IMR-90 (cell line): Measurements from ENCODE around the gene NFATC3. TPM values are rescaled to one million over a fixed set of nuclear protein-coding genes. Genes with fewer than 3 reads are reported as not detected.

Source experiments
- ATAC-seq: fragments of 200-7000 bp; cut with Tn5 transposase; 2 replicates; pipeline ENCODE4 v1.9.1; 2020; ENCODE audit warnings: low read depth, mild to moderate bottlenecking, moderate library complexity
- BruUV-seq: library from RNA; stranded (reverse); fragments of 400-500 nt; replicated peaks from 2 replicates; lab custom pipeline; 2021; lab: Mats Ljungman, UMichigan
- CTCF ChIA-PET: fragments of 300-600 bp; formaldehyde crosslinking; extraction: SDS; loops from one replicate; lab custom pipeline; 2021; ENCODE audit warnings: antibody characterized with exemption; lab: Yijun Ruan, JAX
- POLR2A ChIA-PET: fragments of 300-600 bp; sonication (Branson Sonifier 250); formaldehyde crosslinking; loops from one replicate; lab custom pipeline; 2022; ENCODE audit warnings: antibody characterized with exemption; ENCODE audit not compliant: unreplicated experiment; lab: Charles Lee
- DNase-seq: peaks from one replicate; pipeline ENCODE4 v3.0.0; 2013
- H2AFZ ChIP-seq: replicated peaks from 2 replicates; pipeline ENCODE3; 2013; ENCODE audit warnings: low read length, mild to moderate bottlenecking; ENCODE audit not compliant: poor library complexity
- H2AK5ac ChIP-seq: 2 replicates; pipeline ENCODE4 v1.6.1; 2013; ENCODE audit warnings: low read depth, low read length, inconsistent platforms
- H2AK9ac ChIP-seq: replicated peaks from 2 replicates; pipeline ENCODE3; 2013; ENCODE audit warnings: mild to moderate bottlenecking, low read depth, low read length, moderate library complexity; ENCODE audit not compliant: poor library complexity
- H2BK120ac ChIP-seq: 2 replicates; pipeline ENCODE4 v1.6.1; 2013; ENCODE audit warnings: low read depth, low read length, inconsistent platforms
- H2BK15ac ChIP-seq: 3 replicates; pipeline ENCODE4 v1.6.1; 2013; ENCODE audit warnings: low read depth, low read length, inconsistent platforms
- H2BK20ac ChIP-seq: 2 replicates; pipeline ENCODE4 v1.6.1; 2013; ENCODE audit warnings: low read depth, mild to moderate bottlenecking, inconsistent platforms, low read length, moderate library complexity
- H2BK5ac ChIP-seq: 2 replicates; pipeline ENCODE4 v1.6.1; 2013; ENCODE audit warnings: mild to moderate bottlenecking, low read depth, low read length, inconsistent platforms; ENCODE audit not compliant: poor library complexity, severe bottlenecking
- H3K14ac ChIP-seq: replicated peaks from 2 replicates; pipeline ENCODE4 v1.6.1; 2013; ENCODE audit warnings: low read depth, low read length, inconsistent platforms
- H3K18ac ChIP-seq: 2 replicates; pipeline ENCODE4 v1.6.1; 2013; ENCODE audit warnings: low read depth, low read length, control low read depth
- H3K23ac ChIP-seq: 2 replicates; pipeline ENCODE4 v1.6.1; 2013; ENCODE audit warnings: low read depth, low read length, inconsistent platforms
- H3K27ac ChIP-seq: 2 replicates; pipeline ENCODE4 v1.5.1; 2013; ENCODE audit warnings: mild to moderate bottlenecking, control low read depth, low read length; ENCODE audit not compliant: insufficient read depth
- H3K27me3 ChIP-seq: 2 replicates; pipeline ENCODE4 v1.6.1; 2013; ENCODE audit warnings: low read length; ENCODE audit not compliant: control insufficient read depth, insufficient read depth
- H3K36me3 ChIP-seq: 2 replicates; pipeline ENCODE4 v1.6.1; 2013; ENCODE audit warnings: low read length, mixed read lengths; ENCODE audit not compliant: control insufficient read depth, insufficient read depth
- H3K4ac ChIP-seq: 2 replicates; pipeline ENCODE4 v1.6.1; 2013; ENCODE audit warnings: low read depth, low read length, inconsistent platforms
- H3K4me1 ChIP-seq: 2 replicates; pipeline ENCODE4 v1.6.1; 2013; ENCODE audit warnings: low read length, mixed read lengths; ENCODE audit not compliant: control insufficient read depth, insufficient read depth
- H3K4me2 ChIP-seq: 2 replicates; pipeline ENCODE4 v1.6.1; 2013; ENCODE audit warnings: low read depth, mild to moderate bottlenecking, control low read depth, low read length, moderate library complexity
- H3K4me3 ChIP-seq: 2 replicates; pipeline ENCODE4 v1.5.1; 2013; ENCODE audit warnings: low read depth, mild to moderate bottlenecking, control low read depth, low read length, moderate library complexity; ENCODE audit not compliant: insufficient read depth
- H3K56ac ChIP-seq: 2 replicates; pipeline ENCODE4 v1.6.1; 2013; ENCODE audit warnings: low read length, inconsistent platforms; ENCODE audit not compliant: insufficient read depth; ENCODE audit errors: extremely low read depth
- H3K79me1 ChIP-seq, 2 experiments: 2 replicates each; pipeline ENCODE4 v1.6.1; 2013; ENCODE audit warnings: low read length in 2 of 2, inconsistent platforms in 1 of 2, low read depth in 1 of 2
- H3K9ac ChIP-seq: 2 replicates; pipeline ENCODE4 v1.6.1; 2013; ENCODE audit warnings: low read depth, low read length, control low read depth
- H3K9me1 ChIP-seq: 2 replicates; pipeline ENCODE4 v1.6.1; 2013; ENCODE audit warnings: low read length, inconsistent platforms; ENCODE audit not compliant: insufficient read depth
- H3K9me3 ChIP-seq: 2 replicates; pipeline ENCODE4 v1.6.1; 2013; ENCODE audit warnings: low read length; ENCODE audit not compliant: control insufficient read depth, insufficient read depth
- H4K20me1 ChIP-seq: 2 replicates; pipeline ENCODE4 v1.6.1; 2013; ENCODE audit warnings: low read length, inconsistent platforms; ENCODE audit not compliant: insufficient read depth
- H4K5ac ChIP-seq: 2 replicates; pipeline ENCODE4 v1.6.1; 2013; ENCODE audit warnings: mild to moderate bottlenecking, low read depth, low read length, control low read depth
- H4K8ac ChIP-seq, 2 experiments: 2 replicates each; pipeline ENCODE4 v1.6.1; 2013; ENCODE audit warnings: low read depth in 2 of 2, low read length in 2 of 2, control low read depth in 1 of 2, inconsistent platforms in 1 of 2
- H4K91ac ChIP-seq: 2 replicates; pipeline ENCODE4 v1.6.1; 2013; ENCODE audit warnings: low read depth, low read length, inconsistent platforms; ENCODE audit not compliant: insufficient read depth
- BHLHE40 ChIP-seq: fragments of 150-350 bp; IDR thresholded peaks from 2 replicates; pipeline ENCODE4 v1.6.1; 2016; ENCODE audit warnings: mild to moderate bottlenecking, low read depth, low read length
- CEBPB ChIP-seq: IDR thresholded peaks from 2 replicates; pipeline ENCODE4 v1.6.1; 2012; ENCODE audit warnings: low read depth, low read length, improper control_type of control experiment
- CHD1 ChIP-seq: IDR thresholded peaks from 2 replicates; pipeline ENCODE4 v1.6.1; 2012; ENCODE audit warnings: low read depth, low read length, improper control_type of control experiment
- ELK1 ChIP-seq: fragments of 150-350 bp; IDR thresholded peaks from 2 replicates; pipeline ENCODE4 v1.6.1; 2016; ENCODE audit warnings: low read depth, mild to moderate bottlenecking, low read length, moderate library complexity, borderline replicate concordance
- MAFK ChIP-seq: IDR thresholded peaks from 2 replicates; pipeline ENCODE4 v1.6.1; 2012; ENCODE audit warnings: low read depth, low read length, improper control_type of control experiment
- MAZ ChIP-seq: IDR thresholded peaks from 2 replicates; pipeline ENCODE4 v1.6.1; 2012; ENCODE audit warnings: low read depth, mild to moderate bottlenecking, low read length, improper control_type of control experiment, moderate library complexity, borderline replicate concordance
- MXI1 ChIP-seq: IDR thresholded peaks from 2 replicates; pipeline ENCODE4 v1.6.1; 2012; ENCODE audit warnings: low read depth, mild to moderate bottlenecking, low read length, moderate library complexity, borderline replicate concordance
- NFE2L2 ChIP-seq: fragments of 150-350 bp; IDR thresholded peaks from 2 replicates; pipeline ENCODE4 v1.6.1; 2016; ENCODE audit warnings: low read depth, mild to moderate bottlenecking, low read length
- RAD21 ChIP-seq: IDR thresholded peaks from 2 replicates; pipeline ENCODE4 v1.6.1; 2012; ENCODE audit warnings: low read length, improper control_type of control experiment
- RFX5 ChIP-seq: IDR thresholded peaks from 2 replicates; pipeline ENCODE4 v1.8.0; 2012; ENCODE audit warnings: low read depth, mild to moderate bottlenecking, low read length, moderate library complexity
- SMC3 ChIP-seq: fragments of 150-350 bp; IDR thresholded peaks from 2 replicates; pipeline ENCODE4 v1.6.1; 2016; ENCODE audit warnings: low read depth, mild to moderate bottlenecking, antibody characterized with exemption, low read length, moderate library complexity
- USF2 ChIP-seq: fragments of 150-350 bp; IDR thresholded peaks from 2 replicates; pipeline ENCODE4 v1.6.1; 2017; ENCODE audit warnings: mild to moderate bottlenecking, antibody characterized with exemption, low read length, low read depth
- WGBS, 2 experiments: methylation state at CpG; one replicate each; pipeline versions ENCODE4 v1.1.5 to v1.1.7; 2013; ENCODE audit warnings: missing lambda C conversion rate in 2 of 2; ENCODE audit not compliant: insufficient read length in 1 of 2; ENCODE audit errors: extremely low coverage in 2 of 2; 5-methylcytosine and 5-hydroxymethylcytosine counted together
- dilution Hi-C: fragments of 300-500 bp; cut with HindIII; formaldehyde crosslinking; loops from one replicate; pipeline ENCODE4 v1.14.3; 2018; ENCODE audit warnings: low sequenced_read_pairs; ENCODE audit not compliant: unreplicated experiment
- in situ Hi-C: fragments of 300-500 bp; cut with MboI; formaldehyde crosslinking; loops from 3 replicates; pipeline ENCODE4 v1.14.3; 2019; ENCODE audit warnings: low sequenced_read_pairs, inconsistent platforms, mixed read lengths
- intact Hi-C: fragments of 100-400 bp; cut with micrococcal nuclease; formaldehyde crosslinking; loops from 2 replicates; pipeline ENCODE4 v1.10.0; 2022
- polyA plus RNA-seq, 3 experiments: library from polyadenylated mRNA; depleted of rRNA; stranded (reverse); fragments of >200 nt; gene quantifications; 2 replicates each; pipeline ENCODE4 v1.2.3, GENCODE V29; 2012; ENCODE audit warnings: low replicate concordance in 1 of 3
- total RNA-seq: library from RNA; depleted of rRNA; stranded (reverse); fragments of >200 nt; gene quantifications from 2 replicates; pipeline ENCODE4 v1.2.3, GENCODE V29; 2012

NFATC3 gene
- total and polyA plus RNA-seq, 2 of the 4 experiments (the other 2 are of a cell fraction), result 6.3 to 21.5 TPM

DNA sequence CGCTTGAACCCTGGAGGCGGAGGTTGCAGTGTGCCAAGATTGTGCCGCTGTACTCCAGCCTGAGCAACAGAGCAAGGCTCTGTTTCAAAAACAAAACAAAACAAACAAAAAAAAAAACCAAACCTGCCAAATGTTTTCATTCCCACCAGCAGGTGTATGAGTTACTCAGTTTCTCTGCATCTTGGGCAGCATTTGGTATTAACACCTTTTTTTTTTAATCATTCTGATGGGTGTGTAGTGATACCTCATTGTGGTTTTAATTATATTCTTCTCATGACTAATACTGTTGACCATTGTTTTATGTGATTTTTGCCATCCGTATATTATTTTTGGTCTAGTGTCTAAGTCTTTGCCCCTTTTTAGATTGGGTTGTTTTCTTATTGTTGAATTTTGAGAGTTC, 15.3 kb downstream of the NFATC3 start:
- H2AFZ ChIP-seq, result no peak overlapping the region
- H3K56ac ChIP-seq, result no peak overlapping the region
- peaks cover 2% of the 10 kb centered on the region; the same call in 1 of the 2 replicates for H3K9me3 ChIP-seq
- no peak overlapping the region for H2AK5ac ChIP-seq
- H3K23ac ChIP-seq, result no peak overlapping the region
- TF ChIP-seq MXI1 (no peak), NFE2L2 (no peak), CHD1 (no peak), BHLHE40 (no peak), MAZ (no peak), RAD21 (no peak), ELK1 (no peak), CEBPB (no peak), SMC3 (no peak), RFX5 (no peak), USF2 (no peak), MAFK (no peak)
- no peak overlapping the region for H4K5ac ChIP-seq
- intact Hi-C loops, result no loop called here
- H2BK20ac ChIP-seq, result no peak overlapping the region
- no peak overlapping the region for H3K27ac ChIP-seq
- no peak overlapping the region for H3K4me3 ChIP-seq
- dilution Hi-C loops, result no loop called here
- no peak overlapping the region for H3K4me2 ChIP-seq
- H3K79me1 ChIP-seq, result peaks cover 23 to 54% of the 10 kb centered on the region in 2 experiments
- H3K9ac ChIP-seq, result no peak overlapping the region
- no peak for ATAC-seq
- in situ Hi-C loops, result no loop called here
- no peak overlapping the region for H3K4ac ChIP-seq
- 100% methylated on average over 3 of the region's 4 CpGs; no CpG with 5 or more reads in 1 of the 2 experiments for WGBS, 2 experiments
- H3K27me3 ChIP-seq, result no peaks in the 10 kb centered on the region
- DNase-seq, result no peak
- no peak overlapping the region for H3K18ac ChIP-seq
- no peak overlapping the region for H3K14ac ChIP-seq
- no peak overlapping the region for H4K8ac ChIP-seq
- ChIA-PET CTCF (no interaction called here), POLR2A (no interaction called here)
- no TSS peak for BruUV-seq
- H4K91ac ChIP-seq, result no peak overlapping the region
- H4K20me1 ChIP-seq, result peaks cover 9% of the 10 kb centered on the region
- no peak overlapping the region for H2BK5ac ChIP-seq
- peaks cover 4% of the 10 kb centered on the region for H3K9me1 ChIP-seq
- no peak overlapping the region for H2AK9ac ChIP-seq
- no peaks in the 10 kb centered on the region for H3K4me1 ChIP-seq
- H2BK15ac ChIP-seq, result no peak overlapping the region
- no peaks in the 10 kb centered on the region for H3K36me3 ChIP-seq
- H2BK120ac ChIP-seq, result no peak overlapping the region
